ENCODE measurements around the gene SPDEF.

- TF ChIP-seq CTCF (IDR thresholded peaks at IDR 0.05) = no peak
- no peak for TF ChIP-seq POLR2A (IDR thresholded peaks at IDR 0.05)
Observed at GRCh38 chr6:34513646-34514045, 42.5 kb downstream of the SPDEF start.
